Naive thymus-derived CD4-positive, alpha-beta T cell (primary cell): ENCODE measurements around the gene MOB1A. TPM values are rescaled to one million over a fixed set of nuclear protein-coding genes. Genes with fewer than 3 reads are reported as not detected.

ENCODE experiments used
- ATAC-seq: fragments of 150-1000 bp; cut with Tn5 transposase; 2 replicates; pipeline ENCODE4 v1.10.0; 2021; ENCODE audit warnings: mild to moderate bottlenecking, moderate library complexity
- CTCF ChIA-PET: fragments of 350-600 bp; sonication (Branson Sonifier 250); formaldehyde crosslinking; loops from one replicate; lab custom pipeline; 2021; ENCODE audit warnings: antibody characterized with exemption; lab: Charles Lee
- POLR2A ChIA-PET: fragments of 350-600 bp; sonication (Branson Sonifier 250); formaldehyde crosslinking; loops from one replicate; lab custom pipeline; 2021; ENCODE audit warnings: antibody characterized with exemption, inconsistent platforms; lab: Charles Lee
- DNase-seq, 9 donors: peaks; one replicate each; pipeline versions ENCODE4 v3.0.0 to v3.0.0-alpha.2; 2020 to 2022; ENCODE audit warnings: mixed read lengths in 1 of 9
- H3K27ac ChIP-seq: one replicate; pipeline ENCODE4 v1.7.0; 2013; ENCODE audit warnings: mild to moderate bottlenecking, low read depth, low read length, moderate library complexity
- H3K27me3 ChIP-seq, 2 donors: one replicate each; pipeline ENCODE4 v1.7.0; 2013; ENCODE audit warnings: low read length in 2 of 2, mild to moderate bottlenecking in 2 of 2, moderate library complexity in 2 of 2; ENCODE audit not compliant: control insufficient read depth in 2 of 2, insufficient read depth in 2 of 2
- H3K36me3 ChIP-seq, 3 experiments: 1 replicate in 2 of 3; 2 replicates in 1 of 3; pipeline ENCODE4 v1.7.0; 2013; ENCODE audit warnings: low read length in 3 of 3, mild to moderate bottlenecking in 3 of 3, moderate library complexity in 1 of 3; ENCODE audit not compliant: insufficient read depth in 3 of 3, control insufficient read depth in 2 of 3
- H3K4me1 ChIP-seq, 2 donors: one replicate each; pipeline ENCODE4 v1.7.0; 2013; ENCODE audit warnings: low read length in 2 of 2, mild to moderate bottlenecking in 2 of 2, moderate library complexity in 1 of 2; ENCODE audit not compliant: control insufficient read depth in 2 of 2, insufficient read depth in 2 of 2
- H3K4me3 ChIP-seq: 2 replicates; pipeline ENCODE4 v1.7.0; 2013; ENCODE audit warnings: mild to moderate bottlenecking, low read length
- H3K9me3 ChIP-seq, 3 experiments: 1 replicate in 2 of 3; 2 replicates in 1 of 3; pipeline ENCODE4 v1.7.0; 2013; ENCODE audit warnings: low read length in 3 of 3; ENCODE audit not compliant: control insufficient read depth in 2 of 3
- H3K27ac Mint-ChIP-seq, 9 donors: one replicate each; pipeline ENCODE4 v1.8.0; 2020 to 2022; ENCODE audit warnings: mixed read lengths in 9 of 9, mild to moderate bottlenecking in 8 of 9, moderate library complexity in 5 of 9, inconsistent platforms in 2 of 9
- H3K27me3 Mint-ChIP-seq, 5 donors: one replicate each; pipeline ENCODE4 v1.8.0; 2021 to 2022; ENCODE audit warnings: mixed read lengths in 5 of 5, mild to moderate bottlenecking in 1 of 5
- H3K36me3 Mint-ChIP-seq, 5 donors: one replicate each; pipeline ENCODE4 v1.8.0; 2020 to 2022; ENCODE audit warnings: mixed read lengths in 5 of 5, mild to moderate bottlenecking in 3 of 5, inconsistent platforms in 1 of 5
- H3K4me1 Mint-ChIP-seq, 7 donors: one replicate each; pipeline ENCODE4 v1.8.0; 2020 to 2022; ENCODE audit warnings: mixed read lengths in 7 of 7, mild to moderate bottlenecking in 3 of 7, inconsistent platforms in 1 of 7
- H3K4me3 Mint-ChIP-seq, 10 donors: one replicate each; pipeline ENCODE4 v1.8.0; 2020 to 2022; ENCODE audit warnings: mild to moderate bottlenecking in 10 of 10, mixed read lengths in 10 of 10, moderate library complexity in 6 of 10, inconsistent platforms in 2 of 10
- H3K9me3 Mint-ChIP-seq, 11 donors: one replicate each; pipeline ENCODE4 v1.8.0; 2020 to 2022; ENCODE audit warnings: mixed read lengths in 11 of 11, mild to moderate bottlenecking in 4 of 11, inconsistent platforms in 1 of 11, moderate library complexity in 1 of 11
- intact Hi-C, 2 donors: fragments of 100-400 bp; cut with micrococcal nuclease; formaldehyde crosslinking; loops; one replicate each; pipeline ENCODE4 v1.15.1; 2023
- polyA plus RNA-seq, 2 donors: library from polyadenylated mRNA; unstranded; fragments of 300-500 nt; fragmentation: Illumina TruSeq; gene quantifications; one replicate each; pipeline ENCODE4 v1.2.3, GENCODE V29; 2021
- total RNA-seq, 6 experiments: library from RNA in 5 of 6; stranded (reverse) in 5 of 6; gene quantifications; 1 replicate in 5 of 6; 2 replicates in 1 of 6; pipeline ENCODE4 v1.2.3 and lab custom pipeline; 2021 to 2026

MOB1A gene
- total RNA-seq = 100 to 1,000 TPM; 113 to 185 (median 140) TPM
- polyA plus RNA-seq = 100 to 1,000 TPM; 106 to 120 TPM
- 160 reads per million, percentile 91 among the genes with 10 or more reads in this experiment for total RNA-seq (lab: John Stamatoyannopoulos, UW)

DNA sequence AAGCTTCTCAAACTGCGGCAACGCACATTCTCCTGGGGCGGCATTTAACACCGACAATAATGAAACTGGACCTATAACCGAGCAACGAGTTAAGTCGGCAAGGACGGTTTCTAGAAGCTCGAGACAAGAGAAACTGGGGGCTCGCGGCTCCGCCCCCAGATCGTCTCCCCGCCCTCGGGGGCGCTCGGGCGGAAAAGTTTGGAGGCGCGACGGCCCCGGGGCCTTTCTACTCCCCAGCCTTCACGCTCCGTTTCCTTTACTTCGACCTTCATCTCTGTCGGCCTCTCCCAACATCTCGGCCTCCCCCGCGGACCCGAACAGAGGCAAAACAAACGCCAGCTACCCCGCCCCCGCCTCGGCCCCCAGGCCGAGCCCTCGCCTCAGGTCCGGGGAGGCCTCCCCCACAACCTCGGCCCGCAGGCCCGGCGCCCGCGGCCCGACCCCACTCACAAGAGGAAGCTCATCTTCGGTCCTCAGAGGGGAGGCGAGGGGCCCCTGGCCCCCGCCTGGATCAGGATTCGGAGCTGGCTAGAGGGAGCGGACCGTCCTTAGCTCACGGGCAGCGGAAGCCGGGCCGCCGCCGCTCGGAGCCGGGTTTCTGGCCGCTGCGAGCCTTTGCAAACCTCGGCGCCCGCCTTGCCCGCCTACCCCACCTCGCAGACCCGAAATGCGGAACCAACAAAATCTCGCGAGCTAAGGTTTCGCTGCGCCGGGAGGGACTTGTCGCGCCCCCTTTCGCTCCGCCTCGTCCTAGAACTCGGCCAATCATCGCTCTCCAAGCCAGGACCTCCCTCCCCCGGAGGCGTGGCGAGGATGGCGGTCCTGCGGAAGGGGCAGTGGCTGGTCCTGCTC is at the start of gene MOB1A:
Gene MOB1A (minus strand): TSS at position 669 of the 852 bp plus-strand sequence. CDS start 205 bp downstream, at position 464.
- DNase-seq = peak; percentile 94 to 98 (median 97)
- H3K36me3 ChIP-seq = peaks cover 0 to 4% (median 0%) of the 10 kb centered on the region in 3 experiments
- Mint-ChIP-seq H3K4me3 (peak within 1 kb of the TSS; percentile 86 to 95 (median 91)), H3K36me3 (peaks cover 0 to 14% (median 7%) of the 10 kb centered on the region in 5 donors), H3K9me3 (no peaks in the 10 kb centered on the region), H3K4me1 (peaks cover 32 to 46% (median 35%) of the 10 kb centered on the region in 7 donors), H3K27me3 (no peaks in the 10 kb centered on the region), H3K27ac (peak within 1 kb of the TSS; percentile 82 to 95 (median 90))
- no peaks in the 10 kb centered on the region for H3K27me3 ChIP-seq
- peaks cover 25 to 37% of the 10 kb centered on the region in 2 donors for H3K4me1 ChIP-seq
- intact Hi-C loops = loop anchor here (1.0 to 10.0 kb wide), 16 partner anchors 20 to 1106 kb away; partner anchors contain the start of genes AUP1 (in 2 of the 2), HTRA2 (in 2 of the 2), MTHFD2 (in 2 of the 2) and ALMS1 (in 1 of the 2)
- no peaks in the 10 kb centered on the region for H3K9me3 ChIP-seq
- H3K27ac ChIP-seq = peak within 1 kb of the TSS; percentile 97
- peak within 1 kb of the TSS; percentile 89 for H3K4me3 ChIP-seq
- ChIA-PET CTCF (interaction anchor here (0.6 to 3.1 kb wide), 20 partner anchors 11 to 411 kb away, joined by 3 to 24 read pairs (median 3); partner anchors contain the start of genes MTHFD2 and STAMBP), POLR2A (interaction anchor here (0.6 to 3.8 kb wide), 23 partner anchors 10 to 658 kb away, joined by 3 to 60 read pairs (median 4); partner anchors contain the start of genes BOLA3, CCDC142, DGUOK and MTHFD2)
- ATAC-seq = peak; percentile 97

DNA sequence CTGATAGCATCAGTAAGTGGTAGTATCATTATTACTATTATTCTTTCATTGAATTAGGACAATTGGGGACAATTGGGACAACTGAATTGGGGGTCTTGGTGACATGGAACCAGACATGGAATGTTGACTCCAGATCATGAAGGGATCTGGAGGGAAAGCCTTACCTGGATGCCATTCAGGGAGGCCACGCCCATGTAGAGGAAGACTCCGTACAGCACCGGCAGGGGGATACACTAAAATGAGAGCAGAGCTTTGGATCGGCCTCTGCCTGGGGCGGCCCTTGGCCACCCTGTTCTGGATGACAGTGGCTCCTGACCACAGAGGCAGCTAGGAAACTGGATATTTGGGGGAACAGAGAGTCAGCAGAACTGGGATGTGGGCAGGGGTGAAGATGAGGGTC is 49.0 kb upstream of the MOB1A start:
- no peak overlapping the region for H3K4me3 Mint-ChIP-seq
- ATAC-seq (no peak), DNase-seq (no peak)
- H3K4me1 ChIP-seq = no peaks in the 10 kb centered on the region
- H3K27ac ChIP-seq = no peak overlapping the region
- intact Hi-C loops = no loop called here
- peaks cover 0 to 5% (median 0%) of the 10 kb centered on the region in 7 donors for H3K4me1 Mint-ChIP-seq
- H3K9me3 ChIP-seq = no peaks in the 10 kb centered on the region
- H3K27me3 Mint-ChIP-seq = no peaks in the 10 kb centered on the region
- no peak overlapping the region for H3K4me3 ChIP-seq
- peaks cover 0 to under 1% (median 0%) of the 10 kb centered on the region in 3 experiments for H3K36me3 ChIP-seq
- no peaks in the 10 kb centered on the region for H3K27me3 ChIP-seq
- peak overlapping the region in 1 of 9 donors; percentile 29 for H3K27ac Mint-ChIP-seq
- no peaks in the 10 kb centered on the region for H3K9me3 Mint-ChIP-seq
- POLR2A ChIA-PET = no interaction called here
- CTCF ChIA-PET = interaction anchor here (0.8 to 1.0 kb wide), 2 partner anchors 22 to 107 kb away, joined by 3 to 4 read pairs; no protein-coding TSS in a partner anchor
- H3K36me3 Mint-ChIP-seq = peaks cover 0 to 23% (median 0%) of the 10 kb centered on the region in 5 donors

DNA sequence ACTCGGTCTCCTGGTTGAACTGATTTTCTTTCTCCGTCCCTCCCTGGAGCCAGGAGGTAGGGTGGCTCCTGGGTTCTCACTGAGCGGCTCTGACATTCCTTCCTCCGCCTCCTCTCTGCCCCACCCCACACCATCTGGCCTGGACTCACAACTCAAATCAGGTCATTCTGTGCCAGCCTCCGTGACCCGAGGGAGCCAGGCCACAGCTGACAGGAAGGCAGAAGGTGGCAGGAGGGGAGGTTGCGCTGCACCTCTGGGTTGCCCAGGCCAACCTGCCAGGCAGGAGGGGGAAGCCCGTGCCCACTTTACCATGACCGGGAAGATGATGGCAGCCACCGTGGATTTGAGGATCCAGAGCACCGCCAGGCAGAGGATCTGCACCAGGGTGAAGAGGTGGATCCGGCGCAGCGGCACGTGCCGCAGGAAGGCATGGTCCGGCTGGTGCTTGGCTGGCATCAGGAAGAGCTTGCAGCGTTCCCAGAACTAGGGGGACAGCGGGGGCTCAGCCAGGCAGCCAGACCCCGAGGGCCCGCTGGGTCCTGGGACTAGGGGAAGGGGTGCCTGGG is 48.1 kb upstream of the MOB1A start:
- Histone ChIP-seq H3K27ac (no peak overlapping the region), H3K27me3 (no peaks in the 10 kb centered on the region), H3K9me3 (no peaks in the 10 kb centered on the region), H3K4me1 (no peaks in the 10 kb centered on the region), H3K4me3 (no peak overlapping the region), H3K36me3 (no peaks in the 10 kb centered on the region)
- Mint-ChIP-seq H3K27me3 (no peaks in the 10 kb centered on the region), H3K4me1 (peaks cover 0 to 9% (median 0%) of the 10 kb centered on the region in 7 donors), H3K9me3 (no peaks in the 10 kb centered on the region), H3K27ac (no peak overlapping the region), H3K36me3 (peaks cover 0 to 26% (median 5%) of the 10 kb centered on the region in 5 donors), H3K4me3 (no peak overlapping the region)
- ChIA-PET CTCF (interaction anchor here (1.0 kb wide), 1 partner anchor 23 kb away, joined by 4 read pairs; no protein-coding TSS in a partner anchor), POLR2A (no interaction called here)
- ATAC-seq = no peak
- intact Hi-C loops = no loop called here
- DNase-seq = no peak

DNA sequence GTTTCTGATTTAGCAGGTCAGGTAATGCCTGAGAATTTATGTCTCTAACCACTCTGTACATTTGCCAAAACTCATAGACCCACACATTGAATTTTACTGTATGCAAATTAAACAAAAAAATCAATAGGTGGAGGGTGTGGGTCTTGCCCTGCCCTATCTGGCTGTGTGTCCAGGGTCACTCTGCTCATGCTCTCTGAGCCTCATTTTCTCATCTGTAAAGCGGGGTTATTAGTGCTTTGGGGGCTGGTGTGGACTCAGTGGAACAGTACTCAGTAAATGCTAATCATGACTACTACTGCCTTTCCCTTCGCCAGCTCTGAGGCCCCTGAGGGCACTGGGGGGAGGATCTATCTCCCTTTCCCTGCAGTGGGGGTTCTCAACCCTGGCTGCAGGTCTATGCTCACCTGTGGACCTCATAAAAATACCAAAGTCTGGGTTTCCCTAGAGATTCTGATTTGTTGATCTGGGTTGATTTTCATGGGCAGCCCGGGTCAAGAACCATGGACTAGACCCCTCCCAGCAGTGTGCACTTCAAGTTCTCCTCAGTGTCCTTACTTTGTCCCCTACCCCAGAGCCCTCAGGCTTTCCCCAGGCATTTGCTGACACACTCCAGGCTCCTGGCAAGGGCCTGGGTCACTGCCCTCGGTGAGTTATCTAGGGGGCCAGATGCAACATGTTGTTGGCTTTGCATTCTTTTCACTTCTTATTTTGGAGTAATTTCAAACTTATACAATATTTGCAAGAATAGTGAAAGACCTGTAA is 47.2 kb upstream of the MOB1A start:
- Histone ChIP-seq H3K4me1 (no peaks in the 10 kb centered on the region), H3K4me3 (no peak overlapping the region), H3K36me3 (peaks cover 0 to 5% (median 0%) of the 10 kb centered on the region in 3 experiments), H3K27me3 (no peaks in the 10 kb centered on the region), H3K27ac (no peak overlapping the region), H3K9me3 (no peaks in the 10 kb centered on the region)
- ATAC-seq (no peak), DNase-seq (no peak)
- no peaks in the 10 kb centered on the region for H3K9me3 Mint-ChIP-seq
- no peaks in the 10 kb centered on the region for H3K27me3 Mint-ChIP-seq
- intact Hi-C loops = no loop called here
- peaks cover 0 to 9% (median 0%) of the 10 kb centered on the region in 7 donors for H3K4me1 Mint-ChIP-seq
- H3K4me3 Mint-ChIP-seq = no peak overlapping the region
- peaks cover 0 to 29% (median 5%) of the 10 kb centered on the region in 5 donors for H3K36me3 Mint-ChIP-seq
- ChIA-PET CTCF (no interaction called here), POLR2A (no interaction called here)
- H3K27ac Mint-ChIP-seq = peak overlapping the region in 2 of 9 donors; percentile 1 to 33

DNA sequence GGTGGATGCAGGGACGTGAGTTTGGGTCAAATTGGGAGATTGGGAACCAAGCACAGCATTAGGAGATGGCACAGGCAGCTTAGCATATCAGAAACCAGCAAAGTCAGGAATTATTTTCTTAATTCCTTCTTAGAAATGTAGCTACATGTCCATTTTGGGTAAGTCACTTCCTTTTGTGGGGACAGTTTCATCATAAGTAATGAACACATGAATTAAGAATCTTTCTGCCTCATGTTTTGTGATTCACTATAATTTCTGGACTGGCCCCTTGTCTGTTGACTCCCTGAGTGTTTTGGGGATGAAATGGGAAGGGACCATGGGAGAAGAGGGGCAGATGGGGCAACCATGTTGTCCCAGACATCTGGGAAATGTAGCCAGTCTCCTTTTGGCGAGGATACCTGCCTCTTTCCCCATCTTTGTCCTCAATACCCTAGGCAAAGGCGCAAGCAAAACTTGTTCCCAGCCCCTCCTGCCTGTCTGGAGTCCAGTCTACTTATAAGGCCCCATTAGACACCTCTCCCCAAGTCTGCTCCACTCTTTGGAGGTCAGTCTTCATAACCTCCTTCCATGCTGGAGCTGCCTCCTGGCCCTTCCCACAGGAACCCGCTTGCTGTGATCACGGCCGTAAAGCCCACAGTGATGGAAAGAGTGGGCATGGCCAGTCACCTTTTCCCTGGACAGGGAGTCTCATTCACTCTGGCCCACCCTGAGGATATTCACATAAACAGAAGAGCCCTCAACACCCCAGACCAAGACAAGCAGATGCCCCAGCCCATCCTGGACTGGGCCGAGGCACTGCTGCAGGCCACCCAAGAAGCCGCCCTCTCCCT is 45.5 kb upstream of the MOB1A start:
- DNase-seq (no peak), ATAC-seq (no peak)
- Mint-ChIP-seq H3K36me3 (peaks cover 0 to 29% (median 6%) of the 10 kb centered on the region in 5 donors), H3K4me3 (no peak overlapping the region), H3K27me3 (no peaks in the 10 kb centered on the region), H3K4me1 (peaks cover 0 to 11% (median 0%) of the 10 kb centered on the region in 7 donors), H3K9me3 (no peaks in the 10 kb centered on the region), H3K27ac (peak overlapping the region in 3 of 9 donors; percentile 37 to 68 (median 52))
- no peak overlapping the region for H3K4me3 ChIP-seq
- intact Hi-C loops = no loop called here
- ChIA-PET POLR2A (no interaction called here), CTCF (no interaction called here)
- no peaks in the 10 kb centered on the region for H3K27me3 ChIP-seq
- H3K27ac ChIP-seq = no peak overlapping the region
- no peaks in the 10 kb centered on the region for H3K4me1 ChIP-seq
- H3K9me3 ChIP-seq = no peaks in the 10 kb centered on the region
- peaks cover 0 to 5% (median 0%) of the 10 kb centered on the region in 3 experiments for H3K36me3 ChIP-seq
